SK-N-MC (cell line): ENCODE data around the gene POLH.

Experiments
- EZH2 ChIP-seq: fragments of 200-600 bp; sonication (generic); IDR thresholded peaks from one replicate; pipeline ENCODE4 v1.6.1; 2017; ENCODE audit warnings: antibody characterized with exemption
- POLR2AphosphoS5 ChIP-seq: IDR thresholded peaks from 2 replicates; pipeline ENCODE4 v1.6.1; 2012; ENCODE audit warnings: mild to moderate bottlenecking, low read depth, low read length, borderline replicate concordance

DNA sequence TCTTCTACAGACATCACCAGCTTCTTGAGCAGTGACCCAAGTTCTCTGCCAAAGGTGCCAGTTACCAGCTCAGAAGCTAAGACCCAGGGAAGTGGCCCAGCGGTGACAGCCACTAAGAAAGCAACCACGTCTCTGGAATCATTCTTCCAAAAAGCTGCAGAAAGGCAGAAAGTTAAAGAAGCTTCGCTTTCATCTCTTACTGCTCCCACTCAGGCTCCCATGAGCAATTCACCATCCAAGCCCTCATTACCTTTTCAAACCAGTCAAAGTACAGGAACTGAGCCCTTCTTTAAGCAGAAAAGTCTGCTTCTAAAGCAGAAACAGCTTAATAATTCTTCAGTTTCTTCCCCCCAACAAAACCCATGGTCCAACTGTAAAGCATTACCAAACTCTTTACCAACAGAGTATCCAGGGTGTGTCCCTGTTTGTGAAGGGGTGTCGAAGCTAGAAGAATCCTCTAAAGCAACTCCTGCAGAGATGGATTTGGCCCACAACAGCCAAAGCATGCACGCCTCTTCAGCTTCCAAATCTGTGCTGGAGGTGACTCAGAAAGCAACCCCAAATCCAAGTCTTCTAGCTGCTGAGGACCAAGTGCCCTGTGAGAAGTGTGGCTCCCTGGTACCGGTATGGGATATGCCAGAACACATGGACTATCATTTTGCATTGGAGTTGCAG lies 37.9 kb downstream of the POLH start:
- no peak for TF ChIP-seq EZH2
- no peak for TF ChIP-seq POLR2AphosphoS5
